ENCODE results near the gene SPIRE2.

Gene SPIRE2

DNA sequence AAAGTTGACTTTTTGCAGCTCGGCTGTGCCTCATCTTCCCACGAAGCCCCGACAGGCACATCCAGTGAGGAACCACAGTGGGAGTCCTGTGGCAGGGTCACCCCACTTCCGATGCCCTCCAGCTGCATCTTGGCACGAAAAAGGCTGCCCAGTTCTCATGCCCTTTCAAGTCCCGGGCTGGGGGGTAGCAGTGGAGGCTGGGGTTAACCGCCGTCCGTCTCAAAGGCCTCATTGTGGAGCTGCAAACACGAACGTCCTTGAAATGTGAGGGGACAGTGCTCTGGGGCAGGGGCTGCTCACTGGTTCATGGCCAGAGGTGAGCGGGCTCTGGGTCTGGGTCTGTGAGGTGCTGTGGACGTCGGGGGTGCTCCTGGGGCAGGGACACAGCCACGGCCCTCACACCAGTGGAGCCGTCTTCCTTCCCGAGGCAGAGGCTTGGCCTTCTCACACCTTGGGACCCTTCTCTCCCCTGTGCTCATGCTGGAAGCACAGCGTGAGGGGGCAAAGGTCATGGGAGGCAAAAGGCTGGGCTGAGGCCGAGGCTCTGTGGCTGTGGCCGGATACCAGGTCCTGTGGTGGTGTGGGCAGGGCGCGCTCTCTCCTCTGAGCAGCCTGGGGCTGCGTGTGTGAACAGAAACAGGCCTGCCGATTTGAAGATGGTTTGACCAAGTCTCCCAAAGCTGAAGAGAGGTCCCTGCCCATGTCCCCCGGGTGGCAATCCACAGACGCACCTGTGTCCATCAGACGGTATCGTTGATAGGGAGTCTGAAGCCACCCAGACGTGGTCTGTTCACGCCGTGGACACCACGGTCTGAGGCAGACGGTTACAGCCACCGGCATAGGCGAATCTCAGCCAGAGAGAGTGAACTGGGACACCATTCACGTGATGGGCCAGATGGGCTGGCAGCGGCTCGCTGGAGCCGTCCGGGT is 87.3 kb downstream of the SPIRE2 start:
- DNase-seq (ENCODE audit: low spot score), result no peak

- peak; percentile 94 for DNase-seq (ENCODE audit: low spot score)
Observed at GRCh38 chr16:89917773-89918452, 89.6 kb downstream of the SPIRE2 start.

DNA sequence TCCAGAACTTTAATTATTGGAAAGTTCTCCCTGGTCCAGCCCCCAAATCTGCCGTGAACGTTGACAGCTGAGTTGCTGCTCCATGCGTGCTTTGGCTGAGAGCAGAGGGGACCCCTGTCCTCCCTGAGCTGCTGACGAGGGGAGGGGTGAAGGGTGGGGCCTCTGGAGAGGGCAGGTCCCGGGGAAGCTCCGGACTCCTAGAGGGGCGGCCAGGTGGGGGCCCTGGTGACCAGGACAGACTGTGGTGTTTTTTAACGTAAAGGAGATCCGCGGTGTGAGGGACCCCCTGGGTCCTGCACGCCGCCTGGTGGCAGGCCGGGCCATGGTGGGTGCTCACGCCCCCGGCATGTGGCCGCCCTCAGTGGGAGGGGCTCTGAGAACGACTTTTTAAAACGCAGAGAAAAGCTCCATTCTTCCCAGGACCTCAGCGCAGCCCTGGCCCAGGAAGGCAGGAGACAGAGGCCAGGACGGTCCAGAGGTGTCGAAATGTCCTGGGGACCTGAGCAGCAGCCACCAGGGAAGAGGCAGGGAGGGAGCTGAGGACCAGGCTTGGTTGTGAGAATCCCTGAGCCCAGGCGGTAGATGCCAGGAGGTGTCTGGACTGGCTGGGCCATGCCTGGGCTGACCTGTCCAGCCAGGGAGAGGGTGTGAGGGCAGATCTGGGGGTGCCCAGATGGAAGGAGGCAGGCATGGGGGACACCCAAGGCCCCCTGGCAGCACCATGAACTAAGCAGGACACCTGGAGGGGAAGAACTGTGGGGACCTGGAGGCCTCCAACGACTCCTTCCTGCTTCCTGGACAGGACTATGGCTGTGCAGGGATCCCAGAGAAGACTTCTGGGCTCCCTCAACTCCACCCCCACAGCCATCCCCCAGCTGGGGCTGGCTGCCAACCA is 90.4 kb downstream of the SPIRE2 start, which contains the start of gene MC1R:
Gene MC1R, plus strand, starts transcription at position 410 of the 895 bp plus-strand sequence. Its CDS starts 397 bp downstream, at position 807.
- DNase-seq (ENCODE audit: low spot score), result no peak

DNA sequence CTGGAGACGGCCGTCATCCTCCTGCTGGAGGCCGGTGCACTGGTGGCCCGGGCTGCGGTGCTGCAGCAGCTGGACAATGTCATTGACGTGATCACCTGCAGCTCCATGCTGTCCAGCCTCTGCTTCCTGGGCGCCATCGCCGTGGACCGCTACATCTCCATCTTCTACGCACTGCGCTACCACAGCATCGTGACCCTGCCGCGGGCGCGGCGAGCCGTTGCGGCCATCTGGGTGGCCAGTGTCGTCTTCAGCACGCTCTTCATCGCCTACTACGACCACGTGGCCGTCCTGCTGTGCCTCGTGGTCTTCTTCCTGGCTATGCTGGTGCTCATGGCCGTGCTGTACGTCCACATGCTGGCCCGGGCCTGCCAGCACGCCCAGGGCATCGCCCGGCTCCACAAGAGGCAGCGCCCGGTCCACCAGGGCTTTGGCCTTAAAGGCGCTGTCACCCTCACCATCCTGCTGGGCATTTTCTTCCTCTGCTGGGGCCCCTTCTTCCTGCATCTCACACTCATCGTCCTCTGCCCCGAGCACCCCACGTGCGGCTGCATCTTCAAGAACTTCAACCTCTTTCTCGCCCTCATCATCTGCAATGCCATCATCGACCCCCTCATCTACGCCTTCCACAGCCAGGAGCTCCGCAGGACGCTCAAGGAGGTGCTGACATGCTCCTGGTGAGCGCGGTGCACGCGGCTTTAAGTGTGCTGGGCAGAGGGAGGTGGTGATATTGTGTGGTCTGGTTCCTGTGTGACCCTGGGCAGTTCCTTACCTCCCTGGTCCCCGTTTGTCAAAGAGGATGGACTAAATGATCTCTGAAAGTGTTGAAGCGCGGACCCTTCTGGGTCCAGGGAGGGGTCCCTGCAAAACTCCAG is 91.5 kb downstream of the SPIRE2 start:
- no peak for DNase-seq (ENCODE audit: low spot score)

DNA sequence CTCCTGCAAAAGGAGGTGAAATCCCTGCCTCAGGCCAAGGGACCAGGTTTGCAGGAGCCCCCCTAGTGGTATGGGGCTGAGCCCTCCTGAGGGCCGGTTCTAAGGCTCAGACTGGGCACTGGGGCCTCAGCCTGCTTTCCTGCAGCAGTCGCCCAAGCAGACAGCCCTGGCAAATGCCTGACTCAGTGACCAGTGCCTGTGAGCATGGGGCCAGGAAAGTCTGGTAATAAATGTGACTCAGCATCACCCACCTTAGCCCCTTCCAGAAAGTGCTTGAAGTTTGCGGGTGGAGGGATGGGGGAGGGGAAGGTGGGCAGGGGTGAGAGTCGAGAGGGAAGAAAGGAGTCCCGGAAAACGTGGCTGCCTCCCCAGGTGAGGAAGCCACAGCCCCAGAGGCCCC is 92.4 kb downstream of the SPIRE2 start:
- no peak for DNase-seq (ENCODE audit: low spot score)

Data from RKO (cell line).